Hepatocyte (in vitro differentiated cells): Measurements from ENCODE around the gene SLC9A7.

Experiments used
- EZH2 ChIP-seq: fragments of 200-600 bp; sonication (generic); IDR thresholded peaks from 2 replicates; pipeline ENCODE4 v1.6.1; 2016; ENCODE audit warnings: antibody characterized with exemption, mild to moderate bottlenecking, borderline replicate concordance
- EZH2phosphoT487 ChIP-seq: fragments of 200-600 bp; sonication (generic); IDR thresholded peaks from one replicate; pipeline ENCODE4 v1.6.1; 2018; ENCODE audit warnings: antibody characterized with exemption, mild to moderate bottlenecking, low read depth, moderate library complexity; ENCODE audit not compliant: unreplicated experiment, severe bottlenecking

DNA sequence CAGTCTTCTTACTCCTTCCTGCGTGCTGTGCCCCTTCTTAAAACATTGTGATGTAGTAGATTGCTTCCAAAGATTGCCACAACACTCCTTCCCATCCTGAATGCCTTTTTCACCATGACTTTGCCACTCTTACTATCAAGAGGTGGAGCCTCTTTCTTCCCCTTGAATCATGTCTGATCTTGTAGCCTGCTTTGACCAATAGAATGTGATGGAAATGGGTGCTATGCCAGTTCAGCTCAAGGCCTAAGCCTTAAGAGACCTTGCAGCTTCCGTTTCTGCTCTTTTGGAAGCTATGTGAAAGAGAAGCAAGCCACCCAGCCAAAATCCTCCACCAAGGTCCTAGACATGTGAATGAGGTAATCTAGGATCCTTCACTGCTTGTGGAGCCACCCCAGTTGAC is 46.4 kb upstream of the SLC9A7 start:
- TF ChIP-seq EZH2, result no peak
- no peak for TF ChIP-seq EZH2phosphoT487
